ENCODE results near the gene E2F6. TPM values are rescaled to one million over a fixed set of nuclear protein-coding genes. Genes with fewer than 3 reads are reported as not detected.
A peak's percentile ranks its signal among the peaks of the same experiment; 100 is the strongest.

E2F6 gene
- polyA plus RNA-seq, 4 donors, result 4.6 to 15.3 (median 5.7) TPM

DNA sequence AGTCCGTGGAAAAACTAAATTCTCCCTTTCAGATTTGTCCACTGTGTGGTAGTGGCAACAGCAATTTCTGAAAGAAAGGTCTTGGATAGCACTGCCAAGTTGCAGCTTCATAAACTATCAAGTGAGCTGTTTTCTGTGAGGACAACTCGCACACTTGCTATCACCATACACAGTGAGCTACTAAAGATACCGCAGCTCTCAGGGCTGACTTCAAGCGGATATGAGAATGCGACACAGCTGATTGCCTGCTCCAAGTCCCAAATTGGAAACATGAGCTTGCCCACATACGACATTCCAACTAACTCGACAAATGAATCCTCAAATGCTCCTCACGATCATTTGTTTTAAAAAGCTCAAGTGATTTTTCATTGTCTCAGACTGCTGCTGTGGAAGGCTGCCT is 46.2 kb downstream of the E2F6 start:
- DNase-seq (no peak), FAIRE-seq (no peak)
- no peaks in the 10 kb centered on the region for H3K27me3 ChIP-seq (ENCODE audit: control insufficient read depth in 3 of 3, insufficient read depth in 3 of 3, low read length in 3 of 3)
- no peak overlapping the region for H3K27ac ChIP-seq (ENCODE audit: low read depth in 1 of 3, low read length in 2 of 3)
- WGBS, 3 donors, result 72 to 87% (median 82%) methylated on average over 8 of the region's 8 CpGs
- no peaks in the 10 kb centered on the region for H3K4me1 ChIP-seq (ENCODE audit: control insufficient read depth in 3 of 3, insufficient read depth in 2 of 3, low read depth in 1 of 3, low read length in 2 of 3)
- H3K36me3 ChIP-seq (ENCODE audit: control insufficient read depth in 3 of 3, insufficient read depth in 2 of 3, low read depth in 1 of 3, low read length in 3 of 3), result no peaks in the 10 kb centered on the region
- no peak overlapping the region for H3K4me3 ChIP-seq (ENCODE audit: low read depth in 1 of 3, low read length in 3 of 3)
- peaks cover 0 to 12% of the 10 kb centered on the region in 2 donors for H3K9me3 ChIP-seq (ENCODE audit: control insufficient read depth in 2 of 2, insufficient read depth in 1 of 2, low read depth in 1 of 2, low read length in 1 of 2)

- no peaks in the 10 kb centered on the region for H3K27me3 ChIP-seq (ENCODE audit: control insufficient read depth in 3 of 3, insufficient read depth in 3 of 3, low read length in 3 of 3)
- DNase-seq, result peak in 1 of 2 donors; percentile 74
- H3K9me3 ChIP-seq (ENCODE audit: control insufficient read depth in 2 of 2, insufficient read depth in 1 of 2, low read depth in 1 of 2, low read length in 1 of 2), result peaks cover 0 to 12% of the 10 kb centered on the region in 2 donors
- WGBS, 3 donors, result 46 to 55% (median 52%) methylated on average over 8 of the region's 8 CpGs
- no peak overlapping the region for H3K27ac ChIP-seq (ENCODE audit: low read depth in 1 of 3, low read length in 2 of 3)
- H3K36me3 ChIP-seq (ENCODE audit: control insufficient read depth in 3 of 3, insufficient read depth in 2 of 3, low read depth in 1 of 3, low read length in 3 of 3), result no peaks in the 10 kb centered on the region
- no peaks in the 10 kb centered on the region for H3K4me1 ChIP-seq (ENCODE audit: control insufficient read depth in 3 of 3, insufficient read depth in 2 of 3, low read depth in 1 of 3, low read length in 2 of 3)
- no peak for FAIRE-seq
- H3K4me3 ChIP-seq (ENCODE audit: low read depth in 1 of 3, low read length in 3 of 3), result no peak overlapping the region
Observed at GRCh38 chr2:11417946-11418585, 47.9 kb downstream of the E2F6 start.

- H3K4me3 ChIP-seq (ENCODE audit: low read depth in 1 of 3, low read length in 3 of 3), result no peak overlapping the region
- FAIRE-seq, result no peak
- no peaks in the 10 kb centered on the region for H3K27me3 ChIP-seq (ENCODE audit: control insufficient read depth in 3 of 3, insufficient read depth in 3 of 3, low read length in 3 of 3)
- 95 to 98% (median 97%) methylated on average over 2 of the region's 2 CpGs for WGBS, 3 donors
- H3K27ac ChIP-seq (ENCODE audit: low read depth in 1 of 3, low read length in 2 of 3), result no peak overlapping the region
- no peaks in the 10 kb centered on the region for H3K36me3 ChIP-seq (ENCODE audit: control insufficient read depth in 3 of 3, insufficient read depth in 2 of 3, low read depth in 1 of 3, low read length in 3 of 3)
- DNase-seq, result no peak
- H3K4me1 ChIP-seq (ENCODE audit: control insufficient read depth in 3 of 3, insufficient read depth in 2 of 3, low read depth in 1 of 3, low read length in 2 of 3), result peaks cover 0 to 3% (median 2%) of the 10 kb centered on the region in 3 donors
- H3K9me3 ChIP-seq (ENCODE audit: control insufficient read depth in 2 of 2, insufficient read depth in 1 of 2, low read depth in 1 of 2, low read length in 1 of 2), result peaks cover 0 to 12% of the 10 kb centered on the region in 2 donors
Observed at GRCh38 chr2:11416931-11417330, 49.0 kb downstream of the E2F6 start.

GRCh38 chr2:11416186-11416585 is 49.8 kb downstream of the E2F6 start:
- no peaks in the 10 kb centered on the region for H3K36me3 ChIP-seq (ENCODE audit: control insufficient read depth in 3 of 3, insufficient read depth in 2 of 3, low read depth in 1 of 3, low read length in 3 of 3)
- H3K4me3 ChIP-seq (ENCODE audit: low read depth in 1 of 3, low read length in 3 of 3), result no peak overlapping the region
- no peak for FAIRE-seq
- DNase-seq, result no peak
- H3K9me3 ChIP-seq (ENCODE audit: control insufficient read depth in 2 of 2, insufficient read depth in 1 of 2, low read depth in 1 of 2, low read length in 1 of 2), result peaks cover 0 to 12% of the 10 kb centered on the region in 2 donors
- H3K27ac ChIP-seq (ENCODE audit: low read depth in 1 of 3, low read length in 2 of 3), result no peak overlapping the region
- H3K4me1 ChIP-seq (ENCODE audit: control insufficient read depth in 3 of 3, insufficient read depth in 2 of 3, low read depth in 1 of 3, low read length in 2 of 3), result peaks cover 0 to 7% (median 2%) of the 10 kb centered on the region in 3 donors
- no peaks in the 10 kb centered on the region for H3K27me3 ChIP-seq (ENCODE audit: control insufficient read depth in 3 of 3, insufficient read depth in 3 of 3, low read length in 3 of 3)
- WGBS, 3 donors, result 94 to 100% (median 96%) methylated on average over 2 of the region's 2 CpGs

GRCh38 chr2:11414372-11415124 is 51.4 kb downstream of the E2F6 start:
- H3K27me3 ChIP-seq (ENCODE audit: control insufficient read depth in 3 of 3, insufficient read depth in 3 of 3, low read length in 3 of 3), result no peaks in the 10 kb centered on the region
- peaks cover 0 to 10% (median 2%) of the 10 kb centered on the region in 3 donors for H3K4me1 ChIP-seq (ENCODE audit: control insufficient read depth in 3 of 3, insufficient read depth in 2 of 3, low read depth in 1 of 3, low read length in 2 of 3)
- no peak overlapping the region for H3K27ac ChIP-seq (ENCODE audit: low read depth in 1 of 3, low read length in 2 of 3)
- H3K4me3 ChIP-seq (ENCODE audit: low read depth in 1 of 3, low read length in 3 of 3), result no peak overlapping the region
- no peak for DNase-seq
- H3K9me3 ChIP-seq (ENCODE audit: control insufficient read depth in 2 of 2, insufficient read depth in 1 of 2, low read depth in 1 of 2, low read length in 1 of 2), result peaks cover 0 to 12% of the 10 kb centered on the region in 2 donors
- WGBS, 3 donors, result 90 to 91% (median 90%) methylated on average over 12 of the region's 12 CpGs
- no peaks in the 10 kb centered on the region for H3K36me3 ChIP-seq (ENCODE audit: control insufficient read depth in 3 of 3, insufficient read depth in 2 of 3, low read depth in 1 of 3, low read length in 3 of 3)
- FAIRE-seq, result no peak

- H3K36me3 ChIP-seq (ENCODE audit: control insufficient read depth in 3 of 3, insufficient read depth in 2 of 3, low read depth in 1 of 3, low read length in 3 of 3), result no peaks in the 10 kb centered on the region
- WGBS, 3 donors, result 86 to 87% (median 86%) methylated on average over 5 of the region's 5 CpGs
- peaks cover 0 to 10% (median 2%) of the 10 kb centered on the region in 3 donors for H3K4me1 ChIP-seq (ENCODE audit: control insufficient read depth in 3 of 3, insufficient read depth in 2 of 3, low read depth in 1 of 3, low read length in 2 of 3)
- FAIRE-seq (no peak), DNase-seq (no peak)
- peaks cover 0 to 2% of the 10 kb centered on the region in 2 donors for H3K9me3 ChIP-seq (ENCODE audit: control insufficient read depth in 2 of 2, insufficient read depth in 1 of 2, low read depth in 1 of 2, low read length in 1 of 2)
- H3K27ac ChIP-seq (ENCODE audit: low read depth in 1 of 3, low read length in 2 of 3), result no peak overlapping the region
- H3K4me3 ChIP-seq (ENCODE audit: low read depth in 1 of 3, low read length in 3 of 3), result no peak overlapping the region
- no peaks in the 10 kb centered on the region for H3K27me3 ChIP-seq (ENCODE audit: control insufficient read depth in 3 of 3, insufficient read depth in 3 of 3, low read length in 3 of 3)
Observed at GRCh38 chr2:11412449-11412810, 53.5 kb downstream of the E2F6 start.

GRCh38 chr2:11411768-11412448 is 54.1 kb downstream of the E2F6 start:
- DNase-seq (peak; percentile 69 to 77), FAIRE-seq (no peak)
- no peaks in the 10 kb centered on the region for H3K27me3 ChIP-seq (ENCODE audit: control insufficient read depth in 3 of 3, insufficient read depth in 3 of 3, low read length in 3 of 3)
- no peaks in the 10 kb centered on the region for H3K9me3 ChIP-seq (ENCODE audit: control insufficient read depth in 2 of 2, insufficient read depth in 1 of 2, low read depth in 1 of 2, low read length in 1 of 2)
- no peak overlapping the region for H3K27ac ChIP-seq (ENCODE audit: low read depth in 1 of 3, low read length in 2 of 3)
- H3K4me3 ChIP-seq (ENCODE audit: low read depth in 1 of 3, low read length in 3 of 3), result peak overlapping the region in 2 of 3 donors; percentile 18 to 36
- no peaks in the 10 kb centered on the region for H3K36me3 ChIP-seq (ENCODE audit: control insufficient read depth in 3 of 3, insufficient read depth in 2 of 3, low read depth in 1 of 3, low read length in 3 of 3)
- H3K4me1 ChIP-seq (ENCODE audit: control insufficient read depth in 3 of 3, insufficient read depth in 2 of 3, low read depth in 1 of 3, low read length in 2 of 3), result peaks cover 0 to 10% (median 2%) of the 10 kb centered on the region in 3 donors
- WGBS, 3 donors, result 16 to 25% (median 18%) methylated on average over 11 of the region's 11 CpGs

DNA sequence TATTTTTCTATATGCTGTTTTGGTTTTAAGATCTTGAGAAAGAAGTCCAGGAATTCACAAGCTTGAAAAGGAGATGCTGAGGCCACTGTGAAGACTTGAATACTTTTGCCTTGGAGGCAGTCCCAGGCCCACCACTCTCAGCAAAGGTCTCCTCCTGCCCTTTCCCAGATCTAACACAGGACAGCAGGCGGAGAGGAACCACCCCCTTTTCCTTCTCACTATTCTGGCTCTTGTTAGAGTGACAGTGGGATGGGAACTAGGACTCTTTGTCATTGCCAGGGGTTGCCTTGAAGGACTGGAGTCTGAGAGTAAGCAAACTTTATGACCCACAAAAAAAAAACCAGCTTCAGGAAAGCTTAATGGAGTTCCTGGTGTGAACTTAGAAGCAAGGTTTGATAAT is 54.7 kb downstream of the E2F6 start:
- no peak overlapping the region for H3K27ac ChIP-seq (ENCODE audit: low read depth in 1 of 3, low read length in 2 of 3)
- H3K4me3 ChIP-seq (ENCODE audit: low read depth in 1 of 3, low read length in 3 of 3), result no peak overlapping the region
- H3K27me3 ChIP-seq (ENCODE audit: control insufficient read depth in 3 of 3, insufficient read depth in 3 of 3, low read length in 3 of 3), result no peaks in the 10 kb centered on the region
- FAIRE-seq, result no peak
- WGBS, 3 donors, result 76 to 89% (median 88%) methylated on average over 1 of the region's 1 CpG
- H3K9me3 ChIP-seq (ENCODE audit: control insufficient read depth in 2 of 2, insufficient read depth in 1 of 2, low read depth in 1 of 2, low read length in 1 of 2), result no peaks in the 10 kb centered on the region
- DNase-seq, result peak in 1 of 2 donors; percentile 36
- peaks cover 0 to 15% (median 5%) of the 10 kb centered on the region in 3 donors for H3K4me1 ChIP-seq (ENCODE audit: control insufficient read depth in 3 of 3, insufficient read depth in 2 of 3, low read depth in 1 of 3, low read length in 2 of 3)
- H3K36me3 ChIP-seq (ENCODE audit: control insufficient read depth in 3 of 3, insufficient read depth in 2 of 3, low read depth in 1 of 3, low read length in 3 of 3), result no peaks in the 10 kb centered on the region
